ENCODE results near the gene PALLD.
"Not testable (repeated sequence)": the region's sequence is repeated elsewhere in the genome, so short reads cannot be mapped to it uniquely, and the experiment has no call there.

Gene PALLD

DNA sequence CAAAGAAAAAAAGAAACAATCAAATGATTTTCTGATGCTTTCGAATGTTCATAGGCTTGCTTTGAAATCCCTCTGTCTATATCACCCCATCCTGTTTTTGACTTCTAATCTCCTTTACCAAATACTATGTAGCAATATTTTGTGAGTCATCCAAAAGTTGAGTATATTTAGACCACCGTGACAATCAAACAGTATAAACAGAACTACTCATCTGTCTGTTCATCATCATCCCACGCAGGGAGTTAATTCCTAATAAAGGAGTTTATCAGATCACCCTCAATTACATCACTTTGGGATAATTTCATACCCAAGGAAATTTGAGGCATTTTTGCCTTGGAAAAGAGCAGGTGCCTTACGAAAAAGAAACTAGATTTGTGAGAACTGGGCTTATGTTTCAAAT is 300.3 kb downstream of the PALLD start:
- H3K36me3 ChIP-seq (ENCODE audit: insufficient read depth, low read length) = no peaks in the 10 kb centered on the region
- no peak for DNase-seq (ENCODE audit: low read depth, low spot score)
- H3K27ac ChIP-seq = peak overlapping the region; percentile 79
- peak overlapping the region; percentile 11 for H3K9ac ChIP-seq (ENCODE audit: insufficient read length)
- H3K9me3 ChIP-seq (ENCODE audit: low read depth, low read length) = no peaks in the 10 kb centered on the region
- TF ChIP-seq EZH2 (IDR thresholded peaks at IDR 0.05) = no peak
- no peak for TF ChIP-seq POLR2AphosphoS5 (IDR thresholded peaks at IDR 0.05; ENCODE audit: borderline replicate concordance, low read depth, low read length)
- H3K4me3 ChIP-seq = peak overlapping the region; percentile 66

DNA sequence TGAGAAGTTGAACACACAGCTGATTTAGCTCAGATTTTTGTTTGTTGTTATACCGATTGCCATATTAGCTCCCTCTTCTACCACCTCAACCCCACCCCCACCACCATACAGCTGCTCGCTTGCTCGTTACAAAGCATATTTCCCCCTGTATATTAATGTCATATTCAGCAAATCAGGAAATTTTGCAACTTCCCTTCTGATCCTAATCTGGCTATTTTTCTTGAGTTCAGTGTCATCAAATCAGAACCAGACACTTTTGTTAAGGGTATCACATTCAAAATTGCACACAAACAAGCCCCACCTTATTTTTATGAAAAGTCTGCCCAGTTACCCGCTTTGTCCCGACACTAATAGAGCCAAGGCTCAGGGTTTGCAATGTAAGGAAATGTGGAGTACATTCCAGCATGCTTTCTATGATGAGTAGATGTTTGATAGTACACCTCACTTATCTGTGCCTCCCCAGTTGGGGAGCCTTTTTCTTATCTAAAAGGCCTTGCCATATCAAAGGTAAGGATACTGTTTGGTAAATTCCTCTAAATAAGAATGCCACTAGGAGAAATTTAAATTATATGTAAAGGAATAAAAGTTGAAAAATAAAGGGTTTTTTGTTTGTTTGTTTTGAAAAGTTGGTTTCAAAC is 301.0 kb downstream of the PALLD start:
- peak overlapping the region; percentile 66 for H3K4me3 ChIP-seq
- H3K36me3 ChIP-seq (ENCODE audit: insufficient read depth, low read length) = no peaks in the 10 kb centered on the region
- peak overlapping the region; percentile 11 for H3K9ac ChIP-seq (ENCODE audit: insufficient read length)
- H3K9me3 ChIP-seq (ENCODE audit: low read depth, low read length) = no peaks in the 10 kb centered on the region
- peak; percentile 82 for DNase-seq (ENCODE audit: low read depth, low spot score)
- peak overlapping the region; percentile 79 for H3K27ac ChIP-seq
- TF ChIP-seq EZH2 (IDR thresholded peaks at IDR 0.05) = no peak
- peak; percentile 18; the same call in 1 of the 2 replicates for TF ChIP-seq POLR2AphosphoS5 (IDR thresholded peaks at IDR 0.05; ENCODE audit: borderline replicate concordance, low read depth, low read length)

DNA sequence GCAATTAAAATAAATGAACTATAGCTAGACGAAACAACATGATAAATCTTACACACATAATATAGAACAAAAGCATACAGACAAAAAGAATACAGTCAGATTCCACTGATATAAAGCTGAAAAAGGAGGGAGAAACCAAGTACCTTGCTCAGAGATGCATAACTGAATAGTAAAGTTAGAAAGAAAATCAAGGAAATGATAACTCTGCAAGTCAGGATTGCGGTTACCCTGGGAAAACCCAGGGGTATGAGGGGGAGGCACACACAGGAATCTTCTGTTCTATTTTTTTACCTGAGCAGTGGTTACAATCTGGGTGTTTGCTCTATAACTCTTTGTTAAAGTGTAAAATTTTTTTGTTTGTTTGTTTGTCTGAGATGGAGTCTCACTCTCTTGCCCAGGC is 304.1 kb downstream of the PALLD start:
- no peak overlapping the region for H3K9ac ChIP-seq (ENCODE audit: insufficient read length)
- TF ChIP-seq FOXP2 (optimal IDR thresholded peaks at IDR 0.05; ENCODE audit: control extremely low read depth, extremely low read length, insufficient read depth) (no peak), EZH2 (IDR thresholded peaks at IDR 0.05) (no peak), POLR2AphosphoS5 (IDR thresholded peaks at IDR 0.05; ENCODE audit: borderline replicate concordance, low read depth, low read length) (no peak)
- no peaks in the 10 kb centered on the region for H3K36me3 ChIP-seq (ENCODE audit: insufficient read depth, low read length)
- no peaks in the 10 kb centered on the region for H3K9me3 ChIP-seq (ENCODE audit: low read depth, low read length)
- no peak for DNase-seq (ENCODE audit: low read depth, low spot score)
- no peak overlapping the region for H3K4me3 ChIP-seq
- H3K27ac ChIP-seq = no peak overlapping the region

DNA sequence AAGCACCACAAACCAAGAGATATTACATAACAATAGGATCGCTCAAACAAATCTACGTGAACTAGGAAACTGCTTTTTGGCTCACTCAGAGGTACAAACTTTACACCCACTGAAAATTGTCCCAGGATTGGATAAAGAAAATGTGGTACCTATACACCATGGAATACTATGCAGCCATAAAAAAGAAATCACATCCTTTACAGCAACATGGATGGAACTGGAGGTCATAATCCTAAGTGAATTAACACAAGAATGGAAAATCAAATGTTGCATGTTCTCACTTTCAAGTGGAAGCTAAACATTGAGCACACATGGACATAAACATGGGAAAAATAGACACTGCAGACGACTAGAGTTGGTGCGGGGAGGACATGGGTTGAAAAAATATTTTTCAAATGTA is 305.4 kb downstream of the PALLD start:
- Histone ChIP-seq H3K9me3 (ENCODE audit: low read depth, low read length) (no peaks in the 10 kb centered on the region), H3K27ac (no peak overlapping the region), H3K36me3 (ENCODE audit: insufficient read depth, low read length) (no peaks in the 10 kb centered on the region), H3K4me3 (no peak overlapping the region), H3K9ac (ENCODE audit: insufficient read length) (no peak overlapping the region)
- TF ChIP-seq POLR2AphosphoS5 (IDR thresholded peaks at IDR 0.05; ENCODE audit: borderline replicate concordance, low read depth, low read length) (no peak), EZH2 (IDR thresholded peaks at IDR 0.05) (no peak), FOXP2 (optimal IDR thresholded peaks at IDR 0.05; ENCODE audit: control extremely low read depth, extremely low read length, insufficient read depth) (no peak)
- no peak for DNase-seq (ENCODE audit: low read depth, low spot score)

DNA sequence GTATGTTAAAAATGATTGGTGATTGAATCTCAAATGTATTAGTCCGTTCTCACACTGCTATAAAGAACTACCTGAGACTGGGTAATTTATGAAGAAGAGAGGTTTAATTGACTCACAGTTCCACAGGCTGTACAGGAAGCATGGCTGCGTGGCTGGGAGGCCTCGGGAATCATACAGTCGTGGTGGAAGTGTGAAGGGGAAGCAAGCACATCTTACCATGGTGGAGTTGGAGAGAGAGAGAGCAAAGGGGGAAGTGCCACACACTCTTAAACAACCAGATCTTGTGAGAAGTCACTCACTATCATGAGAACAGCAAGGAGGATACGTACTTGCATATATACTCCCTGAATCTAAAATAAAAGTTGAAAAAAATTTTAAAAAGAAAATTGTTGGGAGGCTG is 306.2 kb downstream of the PALLD start:
- H3K9me3 ChIP-seq (ENCODE audit: low read depth, low read length); H3K4me3 ChIP-seq; H3K36me3 ChIP-seq (ENCODE audit: insufficient read depth, low read length); H3K27ac ChIP-seq; H3K9ac ChIP-seq (ENCODE audit: insufficient read length); DNase-seq (ENCODE audit: low read depth, low spot score): not testable (repeated sequence)

DNA sequence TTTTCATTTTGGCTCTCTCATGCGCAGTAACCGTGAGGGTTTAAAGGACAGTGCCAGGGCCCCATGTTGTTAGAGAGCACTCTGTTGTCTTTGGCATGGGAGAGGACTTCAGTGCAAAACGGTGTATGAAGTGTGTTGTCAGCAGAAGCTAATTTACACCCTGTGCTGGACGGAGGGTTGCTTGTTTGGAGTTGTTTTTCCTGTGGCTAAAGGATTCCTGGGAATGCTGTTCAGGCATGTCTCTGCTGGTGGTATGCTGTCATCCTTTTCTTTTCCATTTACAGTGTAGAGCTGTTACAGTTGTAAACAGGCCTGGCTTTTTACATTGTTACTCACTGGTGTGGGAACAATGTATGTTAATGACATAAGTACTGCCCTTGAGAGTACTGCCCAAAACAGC is 306.9 kb downstream of the PALLD start:
- no peak overlapping the region for H3K9ac ChIP-seq (ENCODE audit: insufficient read length)
- no peak for TF ChIP-seq FOXP2 (optimal IDR thresholded peaks at IDR 0.05; ENCODE audit: control extremely low read depth, extremely low read length, insufficient read depth)
- no peak for TF ChIP-seq POLR2AphosphoS5 (IDR thresholded peaks at IDR 0.05; ENCODE audit: borderline replicate concordance, low read depth, low read length)
- no peak for TF ChIP-seq EZH2 (IDR thresholded peaks at IDR 0.05)
- H3K36me3 ChIP-seq (ENCODE audit: insufficient read depth, low read length) = no peaks in the 10 kb centered on the region
- no peaks in the 10 kb centered on the region for H3K9me3 ChIP-seq (ENCODE audit: low read depth, low read length)
- no peak for DNase-seq (ENCODE audit: low read depth, low spot score)
- no peak overlapping the region for H3K4me3 ChIP-seq
- no peak overlapping the region for H3K27ac ChIP-seq

DNA sequence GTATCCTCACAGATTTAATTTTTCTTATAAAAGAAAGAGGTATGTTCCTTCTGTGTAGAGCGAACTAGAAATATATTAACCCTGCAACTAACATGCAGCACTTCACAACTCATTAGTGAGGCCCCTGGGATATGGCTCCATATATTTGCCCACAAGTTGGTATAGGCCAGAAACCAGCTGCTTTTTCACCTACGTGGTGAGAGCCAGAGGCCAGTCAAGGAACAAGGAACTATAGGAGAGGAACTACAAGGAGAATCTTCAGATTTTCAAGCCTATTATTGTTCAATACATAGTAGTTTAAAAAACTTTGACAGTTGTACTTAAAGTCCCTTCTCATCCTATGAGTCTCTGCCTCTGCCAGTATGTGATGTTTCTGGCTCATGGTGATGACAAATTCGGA is 307.3 kb downstream of the PALLD start:
- no peak overlapping the region for H3K27ac ChIP-seq
- no peaks in the 10 kb centered on the region for H3K36me3 ChIP-seq (ENCODE audit: insufficient read depth, low read length)
- no peak for TF ChIP-seq POLR2AphosphoS5 (IDR thresholded peaks at IDR 0.05; ENCODE audit: borderline replicate concordance, low read depth, low read length)
- TF ChIP-seq EZH2 (IDR thresholded peaks at IDR 0.05) = no peak
- TF ChIP-seq FOXP2 (optimal IDR thresholded peaks at IDR 0.05; ENCODE audit: control extremely low read depth, extremely low read length, insufficient read depth) = no peak
- no peak overlapping the region for H3K9ac ChIP-seq (ENCODE audit: insufficient read length)
- H3K4me3 ChIP-seq = no peak overlapping the region
- no peaks in the 10 kb centered on the region for H3K9me3 ChIP-seq (ENCODE audit: low read depth, low read length)
- DNase-seq (ENCODE audit: low read depth, low spot score) = no peak

DNA sequence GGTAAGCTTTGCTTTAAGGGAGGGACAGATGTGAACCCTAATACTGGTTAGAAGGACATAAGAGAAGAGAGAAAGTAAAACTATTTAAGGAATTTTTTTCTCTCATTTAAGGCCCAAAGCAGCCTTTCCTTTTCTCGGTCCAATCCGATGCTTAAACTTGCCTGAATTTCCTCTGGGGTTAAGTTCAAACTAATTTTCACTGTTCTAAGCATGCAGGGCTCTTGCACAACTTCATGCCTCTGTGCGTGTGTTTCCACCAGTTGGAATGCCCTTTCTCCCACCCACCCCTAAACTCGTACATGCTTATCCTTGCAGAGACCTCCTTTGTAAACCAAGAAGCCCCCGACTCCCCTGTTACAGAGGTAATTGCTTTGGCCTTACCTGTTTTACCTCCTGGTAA is 308.5 kb downstream of the PALLD start:
- no peak overlapping the region for H3K4me3 ChIP-seq
- TF ChIP-seq POLR2AphosphoS5 (IDR thresholded peaks at IDR 0.05; ENCODE audit: borderline replicate concordance, low read depth, low read length) = no peak
- TF ChIP-seq FOXP2 (optimal IDR thresholded peaks at IDR 0.05; ENCODE audit: control extremely low read depth, extremely low read length, insufficient read depth) = no peak
- TF ChIP-seq EZH2 (IDR thresholded peaks at IDR 0.05) = no peak
- no peaks in the 10 kb centered on the region for H3K9me3 ChIP-seq (ENCODE audit: low read depth, low read length)
- H3K9ac ChIP-seq (ENCODE audit: insufficient read length) = no peak overlapping the region
- no peaks in the 10 kb centered on the region for H3K36me3 ChIP-seq (ENCODE audit: insufficient read depth, low read length)
- H3K27ac ChIP-seq = no peak overlapping the region
- DNase-seq (ENCODE audit: low read depth, low spot score) = no peak

DNA sequence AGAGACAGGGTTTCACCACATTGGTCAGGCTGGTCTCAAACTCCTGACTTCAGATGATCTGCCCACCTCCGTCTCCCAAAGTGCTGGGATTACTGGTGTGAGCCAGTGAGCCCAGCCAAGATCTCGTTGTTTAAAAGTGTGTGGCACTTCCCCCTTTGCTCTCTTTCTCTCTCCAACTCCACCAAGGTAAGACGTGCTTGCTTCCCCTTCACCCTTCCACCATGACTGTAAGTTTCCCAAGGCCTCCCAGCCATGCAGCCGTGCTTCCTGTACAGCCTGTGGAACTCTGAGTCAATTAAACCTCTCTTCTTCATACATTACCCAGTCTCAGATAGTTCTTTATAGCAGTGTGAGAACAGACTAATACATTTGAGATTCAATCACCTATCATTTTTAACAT is 309.4 kb downstream of the PALLD start:
- H3K4me3 ChIP-seq; H3K27ac ChIP-seq; H3K36me3 ChIP-seq (ENCODE audit: insufficient read depth, low read length); H3K9me3 ChIP-seq (ENCODE audit: low read depth, low read length); DNase-seq (ENCODE audit: low read depth, low spot score); H3K9ac ChIP-seq (ENCODE audit: insufficient read length): not testable (repeated sequence)

Data from SK-N-MC (cell line).